ENCODE data around the gene FBXO33.
"Not testable (repeated sequence)": the region's sequence is repeated elsewhere in the genome, so short reads cannot be mapped to it uniquely, and the experiment has no call there.

FBXO33 gene

DNA sequence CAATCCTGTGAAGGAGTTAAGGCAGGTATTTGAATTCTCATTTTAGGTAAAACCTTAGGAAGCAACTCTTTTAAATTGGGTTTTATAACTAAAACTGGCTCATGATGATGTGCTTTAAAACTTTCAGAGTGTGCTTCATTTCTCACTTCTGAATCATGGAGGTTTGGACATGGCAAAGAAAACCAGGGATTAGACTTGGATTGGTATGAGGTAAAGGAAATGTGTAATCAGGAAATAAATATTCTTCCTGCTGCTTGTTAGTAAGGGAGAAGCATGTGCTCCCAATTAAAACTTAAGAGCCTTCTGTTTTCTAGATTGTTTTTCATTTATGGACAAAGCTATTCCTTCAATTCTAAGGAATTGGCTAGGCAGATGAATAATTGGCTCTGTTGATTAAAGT, 57.4 kb downstream of the FBXO33 start:
- no peak for DNase-seq (ENCODE audit: low read depth in 2 of 3, low spot score in 1 of 3)

DNA sequence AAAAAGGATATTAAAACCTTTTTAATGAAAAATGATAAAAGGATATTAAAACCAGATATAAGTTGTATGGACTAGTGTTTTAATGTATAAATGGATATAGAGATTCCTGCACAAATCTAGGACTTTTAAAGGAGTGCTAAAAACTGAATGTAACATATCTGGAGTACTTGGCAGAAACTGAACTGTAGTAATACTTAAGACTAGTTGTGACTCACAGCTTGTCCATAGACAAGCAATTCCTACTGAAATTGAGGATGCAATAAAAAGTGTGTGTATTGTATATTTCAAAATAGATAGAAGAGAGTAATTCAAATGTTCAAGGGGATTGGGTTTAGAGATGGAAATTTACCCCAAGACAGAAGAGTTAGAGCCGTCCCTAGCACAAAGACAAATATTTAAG, 59.6 kb downstream of the FBXO33 start:
- DNase-seq (ENCODE audit: low read depth in 2 of 3, low spot score in 1 of 3): no peak

DNA sequence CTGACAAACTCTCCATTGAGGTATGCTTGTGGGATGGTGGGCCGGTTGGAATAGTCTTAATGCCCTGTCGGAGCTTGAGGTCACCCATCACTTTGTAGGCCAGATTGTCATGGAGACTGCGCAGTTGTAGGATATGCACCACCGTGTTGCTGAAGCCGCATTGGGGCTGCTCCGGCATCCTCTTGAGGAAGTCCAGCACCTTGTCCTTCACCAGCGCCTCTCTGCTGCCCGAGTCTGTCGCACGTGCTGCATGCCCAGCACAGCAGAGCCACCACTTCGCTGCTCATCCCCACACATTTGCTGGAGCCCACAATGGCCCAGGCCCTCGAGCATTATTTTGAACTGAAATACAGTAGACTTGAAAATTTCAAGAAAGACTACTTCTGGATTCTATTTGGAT, 61.8 kb downstream of the FBXO33 start:
- no peak for DNase-seq (ENCODE audit: low read depth in 2 of 3, low spot score in 1 of 3)

DNA sequence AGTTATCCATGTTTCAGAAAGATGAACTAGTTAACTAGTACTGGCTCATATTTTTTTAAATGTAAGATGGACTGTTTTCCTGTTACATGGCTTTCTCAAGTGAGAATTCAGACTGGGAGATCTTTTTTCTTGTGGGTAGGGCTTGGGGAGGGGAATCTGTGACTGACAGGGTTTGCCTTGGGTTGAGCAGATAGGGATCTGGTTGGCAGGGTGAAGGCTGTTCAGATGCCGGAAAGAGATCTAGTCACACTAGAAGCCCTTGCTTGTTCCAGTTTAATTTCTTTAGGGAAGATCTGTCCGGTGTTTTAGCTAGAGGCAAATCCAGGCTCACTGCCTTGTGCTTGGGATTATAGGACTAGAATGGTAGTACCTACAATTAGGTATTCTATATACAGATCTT, 63.2 kb downstream of the FBXO33 start:
- no peak for DNase-seq (ENCODE audit: low read depth in 2 of 3, low spot score in 1 of 3)

DNA sequence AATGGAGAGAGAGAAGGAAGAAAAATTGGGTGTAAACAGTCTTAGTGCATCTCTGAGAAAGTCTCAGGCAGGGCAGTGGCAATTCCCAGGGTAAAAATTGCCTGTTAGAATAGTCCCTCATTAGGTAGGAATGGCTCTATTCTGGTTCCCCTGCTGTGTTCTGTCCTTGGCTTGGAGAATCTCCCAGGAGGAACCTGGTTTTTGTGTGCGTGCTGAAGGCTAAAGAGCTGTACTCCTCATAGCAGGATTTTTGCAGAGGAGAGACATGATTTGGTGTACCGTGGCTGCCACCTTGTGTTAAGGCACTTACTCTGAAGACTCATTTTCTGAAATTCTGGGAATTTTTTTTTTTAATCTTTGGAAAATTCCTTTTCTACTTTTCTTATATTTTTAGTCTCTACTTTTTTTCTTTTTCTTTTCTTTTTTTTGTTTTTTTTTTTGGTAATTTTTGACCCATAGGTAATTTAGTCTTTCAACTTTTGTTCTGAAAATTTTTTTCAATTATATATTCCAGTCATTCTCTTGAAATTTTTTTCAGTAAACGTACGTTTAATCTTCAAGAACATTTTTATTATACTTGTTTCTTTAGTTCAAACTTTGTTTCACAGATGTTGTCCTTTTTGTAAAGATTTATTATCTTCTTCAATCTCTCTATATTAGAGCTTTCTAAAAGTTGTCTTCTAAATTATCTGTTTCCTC, 63.8 kb downstream of the FBXO33 start:
- DNase-seq (ENCODE audit: low read depth in 2 of 3, low spot score in 1 of 3): peak in 1 of 3 donors; percentile 9

DNA sequence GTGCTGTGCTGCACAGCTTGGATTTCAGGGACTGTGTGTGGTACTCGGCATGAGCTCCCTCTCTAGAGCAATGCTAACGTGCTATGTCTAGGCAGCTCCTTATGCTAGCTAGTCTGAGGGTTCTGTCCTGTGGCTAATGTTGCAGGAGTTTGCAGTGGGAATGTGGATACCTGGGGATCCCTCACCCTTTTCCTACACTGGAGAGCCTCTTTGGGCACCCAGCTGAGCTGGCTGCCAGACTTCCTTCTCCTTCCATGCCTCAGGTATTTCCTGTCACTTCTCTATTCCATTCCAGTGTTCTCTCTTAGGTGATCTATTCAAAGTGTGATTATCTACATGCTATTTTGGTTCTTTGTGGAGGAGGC, 64.9 kb downstream of the FBXO33 start:
- DNase-seq (ENCODE audit: low read depth in 2 of 3, low spot score in 1 of 3): no peak

DNA sequence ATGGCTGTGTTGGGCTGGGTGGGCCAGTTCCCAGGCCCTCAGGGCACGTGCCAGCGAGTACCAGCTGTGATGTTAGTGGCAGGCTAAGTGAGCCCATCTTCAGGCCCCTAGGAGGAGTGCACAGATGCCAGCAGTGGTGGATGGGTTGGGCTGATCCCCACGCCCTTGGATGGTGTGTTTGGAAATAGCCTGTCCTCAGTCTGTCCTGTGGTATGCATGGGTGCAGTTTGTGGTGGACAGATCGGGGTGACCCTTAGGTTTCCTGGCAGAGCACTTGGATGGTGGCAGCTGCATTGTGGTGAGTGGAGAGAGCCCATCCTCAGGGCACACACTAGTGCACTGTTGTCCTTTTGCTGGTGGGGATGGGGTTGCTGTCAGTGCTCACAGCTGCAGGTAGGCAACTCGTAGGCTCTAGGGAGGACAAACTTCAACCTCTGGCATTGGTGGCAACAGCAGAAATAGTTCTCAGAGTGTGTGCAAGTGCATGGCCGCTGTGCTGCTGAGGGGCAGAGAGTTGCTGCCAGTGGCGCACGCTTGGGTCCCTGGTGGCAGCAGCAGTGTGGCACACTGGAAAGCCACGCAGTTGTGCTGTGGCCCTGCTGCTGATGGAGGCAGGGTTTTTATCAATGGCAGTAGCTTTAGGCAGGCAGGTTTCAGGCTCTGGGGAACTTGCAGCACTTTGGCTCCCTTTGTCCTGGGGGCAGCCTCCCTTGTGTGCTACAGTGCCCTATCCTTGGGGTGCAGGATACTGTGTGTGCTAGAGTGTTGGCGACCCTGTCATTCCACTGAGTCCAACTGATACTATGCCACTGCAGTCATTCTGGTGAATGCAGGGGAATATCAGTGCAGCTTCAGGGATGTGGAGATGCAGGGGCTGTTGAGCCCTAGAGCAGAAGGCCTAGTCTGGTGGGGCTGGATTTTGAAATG, 65.5 kb downstream of the FBXO33 start:
- DNase-seq (ENCODE audit: low read depth in 2 of 3, low spot score in 1 of 3): no peak

DNA sequence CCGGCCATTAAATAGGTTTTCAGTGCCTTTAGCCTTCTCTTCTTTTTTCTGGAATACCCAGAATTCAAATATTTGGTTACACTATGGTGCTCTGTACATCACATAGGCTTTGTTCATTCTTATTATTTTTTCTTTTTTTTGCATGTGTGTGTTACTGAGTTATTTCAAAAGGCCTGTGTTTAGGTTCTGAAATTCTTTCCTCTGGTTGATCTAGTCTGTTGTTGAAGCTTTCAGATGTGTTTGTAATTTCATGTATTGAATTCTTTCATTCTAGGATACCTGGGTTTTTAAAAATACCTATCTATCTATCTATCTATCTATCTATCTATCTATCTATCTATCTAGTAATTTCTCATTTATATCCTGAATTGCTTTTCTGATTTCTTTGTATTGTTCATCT, 66.9 kb downstream of the FBXO33 start:
- no peak for DNase-seq (ENCODE audit: low read depth in 2 of 3, low spot score in 1 of 3)

DNA sequence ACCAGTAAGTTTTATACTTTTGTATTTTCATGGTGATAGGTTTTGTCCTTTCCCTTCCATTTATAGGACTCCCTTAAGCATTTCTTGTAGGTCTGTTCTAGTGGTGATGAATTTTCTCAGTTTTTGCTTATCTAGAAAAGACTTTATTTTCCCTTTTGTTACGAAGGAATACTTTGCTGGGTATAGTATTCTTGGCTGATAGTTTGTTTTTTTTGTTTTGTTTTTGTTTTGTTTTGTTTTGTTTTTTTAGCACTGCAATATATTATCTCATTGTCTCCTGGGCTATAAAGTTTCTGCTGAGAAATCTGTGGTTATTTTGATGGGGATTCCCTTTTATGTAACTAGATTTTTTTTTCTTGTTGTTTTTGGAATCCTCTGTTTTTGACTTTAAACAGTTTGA, 67.7 kb downstream of the FBXO33 start:
- no peak for DNase-seq (ENCODE audit: low read depth in 2 of 3, low spot score in 1 of 3)

DNA sequence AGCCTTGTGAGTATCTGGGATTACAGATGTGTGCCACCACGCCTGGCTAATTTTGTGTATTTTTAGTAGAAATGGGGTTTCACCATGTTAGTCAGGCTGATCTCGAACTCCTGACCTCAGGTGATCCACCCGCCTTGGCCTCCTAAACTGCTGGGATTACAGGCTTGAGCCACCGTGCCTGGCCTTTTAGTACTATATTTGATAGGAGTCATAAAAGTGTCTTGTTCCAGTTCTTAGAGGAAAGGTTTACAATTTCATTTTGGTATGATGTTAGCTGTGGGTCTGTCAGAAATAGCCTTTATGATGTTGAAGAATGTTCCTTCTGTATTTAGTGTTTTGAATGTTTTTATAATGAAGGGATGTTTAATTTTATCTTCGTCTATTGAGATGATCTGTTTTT, 70.7 kb downstream of the FBXO33 start:
- not testable (repeated sequence) for DNase-seq (ENCODE audit: low read depth in 2 of 3, low spot score in 1 of 3)

DNA sequence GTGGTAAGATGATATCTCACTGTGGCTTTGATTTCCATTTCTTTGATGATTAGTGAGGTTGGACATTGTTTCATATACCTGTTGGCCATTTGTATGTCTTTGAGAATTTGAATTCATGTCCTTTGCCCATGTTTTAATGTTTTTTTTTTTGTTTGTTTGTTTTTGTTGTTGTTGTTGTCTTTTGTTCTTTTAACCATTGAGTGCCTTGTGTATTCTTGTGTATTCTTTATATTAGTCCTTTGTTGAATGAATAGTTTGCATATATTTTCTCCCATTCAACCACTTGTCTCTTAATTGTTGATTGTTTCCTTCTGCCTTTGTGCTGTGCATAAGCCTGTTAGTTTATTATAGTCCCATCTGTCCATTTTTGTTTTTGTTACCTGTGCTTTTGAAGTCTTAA, 71.9 kb downstream of the FBXO33 start:
- no peak for DNase-seq (ENCODE audit: low read depth in 2 of 3, low spot score in 1 of 3)

DNA sequence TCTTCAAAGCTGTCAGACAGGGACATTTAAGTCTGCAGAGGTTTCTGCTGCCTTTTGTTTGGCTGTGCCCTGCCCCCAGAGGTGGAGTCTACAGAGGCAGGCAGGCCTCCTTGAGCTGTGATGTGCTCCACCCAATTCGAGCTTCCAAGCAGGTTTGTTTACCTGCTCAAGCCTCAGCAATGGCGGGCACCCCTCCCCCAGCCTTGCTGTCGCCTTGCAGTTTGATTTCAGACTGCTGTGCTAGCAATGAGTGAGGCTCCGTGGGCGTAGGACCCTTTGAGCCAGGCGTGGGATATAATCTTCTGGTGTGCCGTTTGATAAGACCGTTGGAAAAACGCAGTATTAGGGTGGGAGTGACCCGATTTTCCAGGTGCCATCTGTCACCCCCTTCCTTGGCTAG, 73.2 kb downstream of the FBXO33 start:
- not testable (repeated sequence) for DNase-seq (ENCODE audit: low read depth in 2 of 3, low spot score in 1 of 3)

DNA sequence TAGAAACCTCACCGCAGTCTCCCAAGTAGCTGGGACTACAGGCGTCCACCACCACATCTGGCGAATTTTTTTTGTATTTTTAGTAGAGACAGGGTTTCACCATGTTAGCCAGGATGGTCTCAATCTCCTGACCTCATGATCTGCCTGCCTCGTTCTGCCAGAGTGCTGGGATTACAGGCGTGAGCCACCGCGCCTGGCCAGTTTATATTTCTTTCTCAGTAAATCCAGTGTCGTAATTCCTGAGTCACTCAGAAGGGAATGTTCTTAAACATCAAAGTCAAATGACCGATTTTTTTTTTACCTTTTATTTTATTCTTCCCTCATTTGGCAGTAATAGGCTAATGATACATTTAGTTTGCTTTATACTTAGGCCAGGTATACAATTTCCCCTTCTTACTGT, 80.5 kb downstream of the FBXO33 start:
- DNase-seq (ENCODE audit: low read depth in 2 of 3, low spot score in 1 of 3): no peak

DNA sequence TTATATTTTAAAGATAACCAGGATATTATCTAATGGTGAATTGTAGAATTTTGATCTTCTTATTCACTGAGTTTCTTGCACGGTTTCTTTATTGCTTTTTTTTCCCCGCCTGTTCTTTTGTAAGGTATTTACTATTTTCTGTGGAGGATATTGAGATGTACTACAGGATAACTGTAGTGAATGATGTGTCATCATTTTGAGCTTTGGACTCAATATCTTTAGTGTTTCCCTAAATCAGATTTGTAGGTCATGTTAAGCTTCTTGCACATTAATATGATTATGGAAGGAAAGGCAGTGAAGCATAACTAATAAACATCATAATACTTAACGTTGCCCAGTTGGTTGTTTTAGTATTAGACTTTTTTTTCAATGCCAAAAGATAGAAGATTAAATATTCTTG, 81.4 kb downstream of the FBXO33 start:
- no peak for DNase-seq (ENCODE audit: low read depth in 2 of 3, low spot score in 1 of 3)

All from stimulated activated CD4-positive, alpha-beta T cell treated with anti-CD3 and anti-CD28 coated beads, Interleukin-12 subunit alpha, Interleukin-12 subunit beta, amount 100 ng/mL, for 48 hours (primary cell).